GM12878 (cell line): Measurements from ENCODE around the gene CTRL. TPM values are rescaled to one million over a fixed set of nuclear protein-coding genes. Genes with fewer than 3 reads are reported as not detected.
A peak's percentile ranks its signal among the peaks of the same experiment; 100 is the strongest.

ENCODE experiments used
- BMI1 ChIP-seq: fragments of 450-650 bp; IDR thresholded peaks from 2 replicates; pipeline ENCODE4 v1.6.1; 2016; ENCODE audit warnings: mild to moderate bottlenecking, moderate library complexity, borderline replicate concordance
- CBX5 ChIP-seq: sonication (generic); IDR thresholded peaks from 2 replicates; pipeline ENCODE4 v1.6.1; 2016; ENCODE audit warnings: low read depth, moderate library complexity, mild to moderate bottlenecking, inconsistent platforms
- DPF2 ChIP-seq: fragments of 450-650 bp; IDR thresholded peaks from 2 replicates; pipeline ENCODE4 v1.6.1; 2017; ENCODE audit warnings: mild to moderate bottlenecking
- NRF1 ChIP-seq: conservative IDR thresholded peaks from 2 replicates; pipeline ENCODE4 v1.6.1; 2011; ENCODE audit warnings: mild to moderate bottlenecking, low read depth, low read length, improper control_type of control experiment
- RAD21 ChIP-seq: IDR thresholded peaks from 2 replicates; pipeline ENCODE4 v1.6.1; 2011; ENCODE audit warnings: mild to moderate bottlenecking, low read depth, low read length, moderate library complexity; ENCODE audit not compliant: insufficient read depth
- SIX5 ChIP-seq: IDR thresholded peaks from 2 replicates; pipeline ENCODE4 v1.6.1; 2011; ENCODE audit warnings: mild to moderate bottlenecking, low read depth, low read length, moderate library complexity; ENCODE audit not compliant: severe bottlenecking
- ZNF592 ChIP-seq: fragments of 450-650 bp; IDR thresholded peaks from 2 replicates; pipeline ENCODE4 v1.6.1; 2017; ENCODE audit warnings: mild to moderate bottlenecking, moderate library complexity
- polyA plus RNA-seq, 11 experiments: library from polyadenylated mRNA; depleted of rRNA in 4 of 11; unstranded in 6 of 11; stranded (reverse) in 5 of 11; fragments of >200 nt; fragmentation: Nextera tagmentation in 4 of 11; fragmentation: Illumina TruSeq in 1 of 11; extraction: Ambion mirVana in 4 of 11; extraction: Trizol in 1 of 11; gene quantifications; 1 replicate in 1 of 11; 2 replicates in 10 of 11; pipeline versions ENCODE4 v1.2.1 to v1.2.3, GENCODE V29; 2011 to 2016; ENCODE audit warnings: inconsistent platforms in 2 of 11, missing spikeins in 2 of 11, low read depth in 1 of 11
- total RNA-seq, 4 experiments: library from RNA; depleted of rRNA in 3 of 4; stranded (reverse); fragments of >200 nt in 3 of 4; fragmentation: Illumina TruSeq in 1 of 4; extraction: Trizol in 1 of 4; gene quantifications; 2 replicates each; pipeline versions ENCODE4 v1.2.1 to v1.2.3, GENCODE V29; 2013 to 2021
- TF ChIP-seq, protein P1 (sequence below): fragments of 450-650 bp; IDR thresholded peaks from 2 replicates; pipeline ENCODE4 v1.6.1; 2018; ENCODE audit warnings: mild to moderate bottlenecking, low read depth, moderate library complexity; ENCODE audit not compliant: partially characterized antibody
- TF ChIP-seq, protein P2 (sequence below): IDR thresholded peaks from 2 replicates; pipeline ENCODE4 v1.6.1; 2012; ENCODE audit warnings: mild to moderate bottlenecking, low read depth, low read length
- TF ChIP-seq, protein P3 (sequence below): fragments of 450-650 bp; formaldehyde crosslinking; IDR thresholded peaks from 2 replicates; pipeline ENCODE4 v1.5.0; 2022; ENCODE audit warnings: mild to moderate bottlenecking, missing genetic modification characterization
- TF ChIP-seq, protein P4 (sequence below): fragments of 450-650 bp; IDR thresholded peaks from 2 replicates; pipeline ENCODE4 v1.6.1; 2018; ENCODE audit warnings: borderline replicate concordance, mild to moderate bottlenecking; ENCODE audit not compliant: partially characterized antibody

The CTRL gene
- total and polyA plus RNA-seq, 10 of the 15 experiments (the other 5 are each of a cell fraction or from before 2014, with no cell fraction given), result 1.1 to 4.9 (median 2.6) TPM

DNA sequence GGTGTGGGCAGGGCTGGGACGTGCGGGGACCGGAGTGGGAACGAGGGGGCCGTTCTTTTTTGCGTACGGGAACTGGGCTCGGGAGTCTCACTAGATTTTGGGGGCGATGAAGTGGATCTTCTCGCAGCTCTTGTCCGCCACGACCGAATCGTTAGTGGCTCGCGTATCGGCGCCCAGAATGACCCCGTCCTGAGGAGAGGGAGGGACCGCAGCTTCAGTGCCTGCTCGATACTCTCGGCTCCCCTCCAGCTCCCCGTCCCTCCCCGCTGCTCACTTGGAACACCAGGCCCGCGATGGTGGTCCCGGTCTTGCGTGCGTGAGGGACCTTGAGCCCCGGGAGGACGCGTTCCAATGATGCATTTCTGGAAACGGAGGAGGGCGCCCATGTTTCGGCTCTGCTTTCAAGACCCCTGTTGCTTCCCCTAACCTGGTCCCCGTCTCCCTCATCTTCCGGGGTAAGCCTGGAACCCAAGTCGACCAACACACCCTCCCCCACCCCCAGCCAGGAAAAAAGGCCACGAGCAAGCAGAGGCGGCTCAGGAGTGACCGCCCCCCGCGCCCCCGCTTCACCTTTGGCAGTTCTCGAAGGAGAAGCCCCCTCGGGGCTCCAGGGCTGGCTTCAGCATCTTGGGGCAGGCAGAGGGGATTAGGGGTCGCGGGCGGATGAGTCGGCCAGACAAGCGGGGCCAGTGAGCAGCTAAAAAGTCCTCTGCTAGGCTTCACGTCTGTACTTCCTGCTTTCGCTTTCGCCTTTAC is 4.6 kb upstream of the CTRL start, which contains the start of gene PSMB10 (continued):
- TF ChIP-seq, protein P1, sequence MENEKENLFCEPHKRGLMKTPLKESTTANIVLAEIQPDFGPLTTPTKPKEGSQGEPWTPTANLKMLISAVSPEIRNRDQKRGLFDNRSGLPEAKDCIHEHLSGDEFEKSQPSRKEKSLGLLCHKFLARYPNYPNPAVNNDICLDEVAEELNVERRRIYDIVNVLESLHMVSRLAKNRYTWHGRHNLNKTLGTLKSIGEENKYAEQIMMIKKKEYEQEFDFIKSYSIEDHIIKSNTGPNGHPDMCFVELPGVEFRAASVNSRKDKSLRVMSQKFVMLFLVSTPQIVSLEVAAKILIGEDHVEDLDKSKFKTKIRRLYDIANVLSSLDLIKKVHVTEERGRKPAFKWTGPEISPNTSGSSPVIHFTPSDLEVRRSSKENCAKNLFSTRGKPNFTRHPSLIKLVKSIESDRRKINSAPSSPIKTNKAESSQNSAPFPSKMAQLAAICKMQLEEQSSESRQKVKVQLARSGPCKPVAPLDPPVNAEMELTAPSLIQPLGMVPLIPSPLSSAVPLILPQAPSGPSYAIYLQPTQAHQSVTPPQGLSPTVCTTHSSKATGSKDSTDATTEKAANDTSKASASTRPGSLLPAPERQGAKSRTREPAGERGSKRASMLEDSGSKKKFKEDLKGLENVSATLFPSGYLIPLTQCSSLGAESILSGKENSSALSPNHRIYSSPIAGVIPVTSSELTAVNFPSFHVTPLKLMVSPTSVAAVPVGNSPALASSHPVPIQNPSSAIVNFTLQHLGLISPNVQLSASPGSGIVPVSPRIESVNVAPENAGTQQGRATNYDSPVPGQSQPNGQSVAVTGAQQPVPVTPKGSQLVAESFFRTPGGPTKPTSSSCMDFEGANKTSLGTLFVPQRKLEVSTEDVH, result peak; percentile 33
- TF ChIP-seq NRF1 (no peak), BMI1 (no peak), DPF2 (no peak), SIX5 (peak; percentile 14), ZNF592 (no peak), CBX5 (no peak), RAD21 (no peak)
- TF ChIP-seq, protein P2, sequence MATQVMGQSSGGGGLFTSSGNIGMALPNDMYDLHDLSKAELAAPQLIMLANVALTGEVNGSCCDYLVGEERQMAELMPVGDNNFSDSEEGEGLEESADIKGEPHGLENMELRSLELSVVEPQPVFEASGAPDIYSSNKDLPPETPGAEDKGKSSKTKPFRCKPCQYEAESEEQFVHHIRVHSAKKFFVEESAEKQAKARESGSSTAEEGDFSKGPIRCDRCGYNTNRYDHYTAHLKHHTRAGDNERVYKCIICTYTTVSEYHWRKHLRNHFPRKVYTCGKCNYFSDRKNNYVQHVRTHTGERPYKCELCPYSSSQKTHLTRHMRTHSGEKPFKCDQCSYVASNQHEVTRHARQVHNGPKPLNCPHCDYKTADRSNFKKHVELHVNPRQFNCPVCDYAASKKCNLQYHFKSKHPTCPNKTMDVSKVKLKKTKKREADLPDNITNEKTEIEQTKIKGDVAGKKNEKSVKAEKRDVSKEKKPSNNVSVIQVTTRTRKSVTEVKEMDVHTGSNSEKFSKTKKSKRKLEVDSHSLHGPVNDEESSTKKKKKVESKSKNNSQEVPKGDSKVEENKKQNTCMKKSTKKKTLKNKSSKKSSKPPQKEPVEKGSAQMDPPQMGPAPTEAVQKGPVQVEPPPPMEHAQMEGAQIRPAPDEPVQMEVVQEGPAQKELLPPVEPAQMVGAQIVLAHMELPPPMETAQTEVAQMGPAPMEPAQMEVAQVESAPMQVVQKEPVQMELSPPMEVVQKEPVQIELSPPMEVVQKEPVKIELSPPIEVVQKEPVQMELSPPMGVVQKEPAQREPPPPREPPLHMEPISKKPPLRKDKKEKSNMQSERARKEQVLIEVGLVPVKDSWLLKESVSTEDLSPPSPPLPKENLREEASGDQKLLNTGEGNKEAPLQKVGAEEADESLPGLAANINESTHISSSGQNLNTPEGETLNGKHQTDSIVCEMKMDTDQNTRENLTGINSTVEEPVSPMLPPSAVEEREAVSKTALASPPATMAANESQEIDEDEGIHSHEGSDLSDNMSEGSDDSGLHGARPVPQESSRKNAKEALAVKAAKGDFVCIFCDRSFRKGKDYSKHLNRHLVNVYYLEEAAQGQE, result no peak
- TF ChIP-seq, protein P3, sequence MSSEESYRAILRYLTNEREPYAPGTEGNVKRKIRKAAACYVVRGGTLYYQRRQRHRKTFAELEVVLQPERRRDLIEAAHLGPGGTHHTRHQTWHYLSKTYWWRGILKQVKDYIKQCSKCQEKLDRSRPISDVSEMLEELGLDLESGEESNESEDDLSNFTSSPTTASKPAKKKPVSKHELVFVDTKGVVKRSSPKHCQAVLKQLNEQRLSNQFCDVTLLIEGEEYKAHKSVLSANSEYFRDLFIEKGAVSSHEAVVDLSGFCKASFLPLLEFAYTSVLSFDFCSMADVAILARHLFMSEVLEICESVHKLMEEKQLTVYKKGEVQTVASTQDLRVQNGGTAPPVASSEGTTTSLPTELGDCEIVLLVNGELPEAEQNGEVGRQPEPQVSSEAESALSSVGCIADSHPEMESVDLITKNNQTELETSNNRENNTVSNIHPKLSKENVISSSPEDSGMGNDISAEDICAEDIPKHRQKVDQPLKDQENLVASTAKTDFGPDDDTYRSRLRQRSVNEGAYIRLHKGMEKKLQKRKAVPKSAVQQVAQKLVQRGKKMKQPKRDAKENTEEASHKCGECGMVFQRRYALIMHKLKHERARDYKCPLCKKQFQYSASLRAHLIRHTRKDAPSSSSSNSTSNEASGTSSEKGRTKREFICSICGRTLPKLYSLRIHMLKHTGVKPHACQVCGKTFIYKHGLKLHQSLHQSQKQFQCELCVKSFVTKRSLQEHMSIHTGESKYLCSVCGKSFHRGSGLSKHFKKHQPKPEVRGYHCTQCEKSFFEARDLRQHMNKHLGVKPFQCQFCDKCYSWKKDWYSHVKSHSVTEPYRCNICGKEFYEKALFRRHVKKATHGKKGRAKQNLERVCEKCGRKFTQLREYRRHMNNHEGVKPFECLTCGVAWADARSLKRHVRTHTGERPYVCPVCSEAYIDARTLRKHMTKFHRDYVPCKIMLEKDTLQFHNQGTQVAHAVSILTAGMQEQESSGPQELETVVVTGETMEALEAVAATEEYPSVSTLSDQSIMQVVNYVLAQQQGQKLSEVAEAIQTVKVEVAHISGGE, result no peak
- TF ChIP-seq, protein P4, sequence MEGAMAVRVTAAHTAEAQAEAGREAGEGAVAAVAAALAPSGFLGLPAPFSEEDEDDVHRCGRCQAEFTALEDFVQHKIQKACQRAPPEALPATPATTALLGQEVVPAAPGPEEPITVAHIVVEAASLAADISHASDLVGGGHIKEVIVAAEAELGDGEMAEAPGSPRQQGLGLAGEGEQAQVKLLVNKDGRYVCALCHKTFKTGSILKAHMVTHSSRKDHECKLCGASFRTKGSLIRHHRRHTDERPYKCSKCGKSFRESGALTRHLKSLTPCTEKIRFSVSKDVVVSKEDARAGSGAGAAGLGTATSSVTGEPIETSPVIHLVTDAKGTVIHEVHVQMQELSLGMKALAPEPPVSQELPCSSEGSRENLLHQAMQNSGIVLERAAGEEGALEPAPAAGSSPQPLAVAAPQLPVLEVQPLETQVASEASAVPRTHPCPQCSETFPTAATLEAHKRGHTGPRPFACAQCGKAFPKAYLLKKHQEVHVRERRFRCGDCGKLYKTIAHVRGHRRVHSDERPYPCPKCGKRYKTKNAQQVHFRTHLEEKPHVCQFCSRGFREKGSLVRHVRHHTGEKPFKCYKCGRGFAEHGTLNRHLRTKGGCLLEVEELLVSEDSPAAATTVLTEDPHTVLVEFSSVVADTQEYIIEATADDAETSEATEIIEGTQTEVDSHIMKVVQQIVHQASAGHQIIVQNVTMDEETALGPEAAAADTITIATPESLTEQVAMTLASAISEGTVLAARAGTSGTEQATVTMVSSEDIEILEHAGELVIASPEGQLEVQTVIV, result peak; percentile 57
